HepG2 (cell line): ENCODE measurements around the gene MMP24OS. TPM values are rescaled to one million over a fixed set of nuclear protein-coding genes. Genes with fewer than 3 reads are reported as not detected.

Experiments
- CBFB ChIP-seq: sonication (generic); formaldehyde crosslinking; IDR thresholded peaks from 2 replicates; pipeline ENCODE4 v1.4.0; 2020; ENCODE audit warnings: missing genetic modification reagents
- CENPX ChIP-seq: sonication (generic); formaldehyde crosslinking; IDR thresholded peaks from 2 replicates; pipeline ENCODE4 v1.9.0; 2021; ENCODE audit warnings: mild to moderate bottlenecking, missing genetic modification reagents, moderate library complexity
- ESRRA ChIP-seq: sonication (generic); formaldehyde crosslinking; IDR thresholded peaks from 2 replicates; pipeline ENCODE4 v1.5.1; 2020; ENCODE audit warnings: mild to moderate bottlenecking, low read depth, missing genetic modification reagents
- GATA4 ChIP-seq: sonication (generic); IDR thresholded peaks from 2 replicates; pipeline ENCODE4 v1.6.1; 2016; ENCODE audit warnings: antibody characterized with exemption, low read depth, borderline replicate concordance
- HDAC1 ChIP-seq: sonication (generic); formaldehyde crosslinking; IDR thresholded peaks from 2 replicates; pipeline ENCODE4 v1.5.1; 2020; ENCODE audit warnings: mild to moderate bottlenecking, missing genetic modification reagents
- HDAC2 ChIP-seq: sonication (generic); formaldehyde crosslinking; IDR thresholded peaks from 2 replicates; pipeline ENCODE4 v1.4.0; 2020; ENCODE audit warnings: missing genetic modification reagents
- IKZF4 ChIP-seq: sonication (generic); formaldehyde crosslinking; IDR thresholded peaks from 2 replicates; pipeline ENCODE4 v1.5.1; 2020; ENCODE audit warnings: borderline replicate concordance, mild to moderate bottlenecking, low read depth, missing genetic modification reagents; ENCODE audit errors: not compliant biosample characterization
- MAFK ChIP-seq, 2 experiments: IDR thresholded peaks in 1 of 2; conservative IDR thresholded peaks in 1 of 2; 2 replicates each; pipeline ENCODE4 v1.6.1; 2011; ENCODE audit warnings: improper control_type of control experiment in 2 of 2, low read length in 2 of 2
- NFRKB ChIP-seq: fragments of 450-650 bp; IDR thresholded peaks from 2 replicates; pipeline ENCODE4 v1.6.1; 2017
- RELA ChIP-seq: sonication (generic); formaldehyde crosslinking; IDR thresholded peaks from 2 replicates; pipeline ENCODE4 v1.4.0; 2020; ENCODE audit warnings: missing genetic modification reagents
- REXO4 ChIP-seq: sonication (generic); formaldehyde crosslinking; IDR thresholded peaks from 2 replicates; pipeline ENCODE4 v1.8.0; 2022; ENCODE audit warnings: missing genetic modification reagents, mild to moderate bottlenecking, borderline replicate concordance
- SOX6 ChIP-seq, 2 experiments: fragments of 450-650 bp in 1 of 2; sonication (generic) in 1 of 2; formaldehyde crosslinking in 1 of 2; IDR thresholded peaks; 2 replicates each; pipeline versions ENCODE4 v1.4.0 to v1.6.1; 2017 to 2020; ENCODE audit warnings: antibody characterized with exemption in 1 of 2, mild to moderate bottlenecking in 1 of 2, missing genetic modification reagents in 1 of 2
- TOE1 ChIP-seq: sonication (generic); formaldehyde crosslinking; IDR thresholded peaks from 2 replicates; pipeline ENCODE4 v1.4.0; 2020; ENCODE audit warnings: mild to moderate bottlenecking, missing genetic modification reagents
- ZFP90 ChIP-seq: sonication (generic); formaldehyde crosslinking; IDR thresholded peaks from 2 replicates; pipeline ENCODE4 v1.8.0; 2022; ENCODE audit warnings: missing genetic modification reagents, mild to moderate bottlenecking, inconsistent platforms, borderline replicate concordance
- ZNF235 ChIP-seq: sonication (generic); formaldehyde crosslinking; IDR thresholded peaks from 2 replicates; pipeline ENCODE4 v1.8.1; 2023; ENCODE audit warnings: mild to moderate bottlenecking, missing genetic modification reagents, borderline replicate concordance
- ZNF329 ChIP-seq: sonication (generic); formaldehyde crosslinking; IDR thresholded peaks from 2 replicates; pipeline ENCODE4 v1.9.0; 2021; ENCODE audit warnings: low read depth, mild to moderate bottlenecking, missing genetic modification reagents
- ZNF557 ChIP-seq: sonication (generic); formaldehyde crosslinking; IDR thresholded peaks from 2 replicates; pipeline ENCODE4 v1.4.0; 2020; ENCODE audit warnings: missing genetic modification reagents
- ZNF572 ChIP-seq: sonication (generic); formaldehyde crosslinking; IDR thresholded peaks from 2 replicates; pipeline ENCODE4 v1.5.1; 2020; ENCODE audit warnings: mild to moderate bottlenecking, missing genetic modification reagents
- ZSCAN29 ChIP-seq: sonication (generic); formaldehyde crosslinking; conservative IDR thresholded peaks from 2 replicates; pipeline ENCODE4 v1.4.0; 2020; ENCODE audit warnings: mild to moderate bottlenecking, missing genetic modification reagents
- polyA plus RNA-seq, 8 experiments: library from polyadenylated mRNA; depleted of rRNA in 3 of 8; stranded (reverse) in 7 of 8; unstranded in 1 of 8; fragments of >200 nt; fragmentation: Illumina TruSeq in 4 of 8; extraction: Trizol in 4 of 8; gene quantifications; 2 replicates each; pipeline versions ENCODE4 v1.2.1 to v1.2.3, GENCODE V29; 2011 to 2016; ENCODE audit warnings: low read depth in 4 of 8, missing spikeins in 1 of 8, mixed read lengths in 1 of 8; ENCODE audit not compliant: insufficient read depth in 1 of 8
- total RNA-seq, 5 experiments: library from RNA; depleted of rRNA; stranded (reverse); fragments of >200 nt; fragmentation: Illumina TruSeq; extraction: Trizol; gene quantifications; 2 replicates each; pipeline ENCODE4 v1.2.3, GENCODE V29; 2016; ENCODE audit warnings: low read depth in 1 of 5
- TF ChIP-seq, protein P1 (sequence below): sonication (generic); formaldehyde crosslinking; IDR thresholded peaks from 2 replicates; pipeline ENCODE4 v1.5.0; 2020; ENCODE audit warnings: mild to moderate bottlenecking, low read depth, missing genetic modification reagents, borderline replicate concordance
- TF ChIP-seq, protein P2 (sequence below): sonication (generic); formaldehyde crosslinking; IDR thresholded peaks from 2 replicates; pipeline ENCODE4 v1.4.0; 2020; ENCODE audit warnings: missing genetic modification reagents
- TF ChIP-seq, protein P3 (sequence below): sonication (generic); formaldehyde crosslinking; IDR thresholded peaks from 2 replicates; pipeline ENCODE4 v1.4.0; 2020; ENCODE audit warnings: missing genetic modification reagents
- TF ChIP-seq, protein P4 (sequence below): sonication (generic); formaldehyde crosslinking; IDR thresholded peaks from 2 replicates; pipeline ENCODE4 v1.8.0; 2023; ENCODE audit warnings: mild to moderate bottlenecking, missing genetic modification reagents
- TF ChIP-seq, protein P5 (sequence below): sonication (generic); formaldehyde crosslinking; IDR thresholded peaks from 2 replicates; pipeline ENCODE4 v1.5.0; 2020; ENCODE audit warnings: missing genetic modification reagents

Gene MMP24OS
- total and polyA plus RNA-seq, 2 of the 13 experiments (the other 11 are each of a cell fraction or from before 2014, with no cell fraction given), result 6.0 to 8.5 TPM

DNA sequence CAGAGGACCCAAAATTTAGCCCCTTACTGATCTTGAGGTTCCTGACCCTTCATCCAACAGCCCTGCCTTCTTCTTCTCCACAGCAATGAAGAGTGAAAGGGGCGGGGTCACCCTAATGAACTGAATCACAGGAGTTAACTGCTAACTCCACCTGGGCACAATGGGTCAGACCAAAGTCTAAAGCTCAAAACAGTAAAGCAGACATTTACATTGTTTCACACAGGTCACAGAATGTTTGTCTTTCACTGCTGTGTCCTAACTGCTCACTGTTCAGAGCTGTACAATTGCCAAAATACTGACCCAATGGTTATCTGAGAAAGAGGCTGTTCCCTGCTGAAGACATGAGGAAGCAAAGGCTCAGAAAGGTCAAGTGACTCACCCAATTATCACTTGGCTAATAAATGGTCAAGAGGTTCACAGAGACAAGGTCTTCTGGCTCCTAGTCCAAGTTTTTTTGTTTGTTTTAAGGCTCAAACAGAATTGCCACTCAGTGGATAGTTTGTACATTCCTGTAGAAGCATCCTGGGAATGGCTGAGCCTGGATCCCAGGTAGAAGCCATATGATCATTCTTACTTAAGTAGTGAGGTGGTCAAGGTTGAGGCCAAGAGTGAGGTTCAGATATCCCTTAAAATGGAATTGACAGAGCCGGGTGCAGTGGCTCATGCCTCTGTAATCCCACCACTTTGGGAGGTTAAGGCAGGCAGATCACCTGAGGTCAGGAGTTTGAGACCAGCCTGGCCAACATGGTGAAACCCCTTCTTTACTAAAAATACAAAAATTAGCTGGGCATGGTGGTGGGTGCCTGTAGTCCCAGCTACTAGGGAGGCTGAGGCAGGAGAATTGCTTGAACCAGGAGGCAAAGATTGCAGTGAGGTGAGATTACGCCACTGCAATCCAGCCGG lies 49.4 kb upstream of the MMP24OS start (continued):
- TF ChIP-seq, protein P1, sequence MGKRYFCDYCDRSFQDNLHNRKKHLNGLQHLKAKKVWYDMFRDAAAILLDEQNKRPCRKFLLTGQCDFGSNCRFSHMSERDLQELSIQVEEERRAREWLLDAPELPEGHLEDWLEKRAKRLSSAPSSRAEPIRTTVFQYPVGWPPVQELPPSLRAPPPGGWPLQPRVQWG (CRISPR knock-in tag), result no peak
- TF ChIP-seq TOE1 (CRISPR knock-in tag) (peak; percentile 93), CENPX (CRISPR knock-in tag) (no peak), ZNF235 (CRISPR knock-in tag) (no peak), ZNF329 (CRISPR knock-in tag) (no peak), ZFP90 (CRISPR knock-in tag) (peak; percentile 90; the same call in 1 of the 2 replicates), GATA4 (peak; percentile 89; the same call in 1 of the 2 replicates), CBFB (CRISPR knock-in tag) (peak; percentile 70), ZSCAN29 (CRISPR knock-in tag) (peak; percentile 94), RELA (CRISPR knock-in tag) (no peak; the same call in 1 of the 2 replicates), ZNF572 (CRISPR knock-in tag) (0 out of 2 replicates have a peak, but pooled peaks have one; percentile 18), IKZF4 (CRISPR knock-in tag) (no peak), NFRKB (no peak), HDAC1 (peak; percentile 99), REXO4 (CRISPR knock-in tag) (no peak; the same call in 1 of the 2 replicates), ESRRA (CRISPR knock-in tag) (peak; percentile 99), ZNF557 (CRISPR knock-in tag) (peak; percentile 95; the same call in 1 of the 2 replicates), MAFK (conservative IDR thresholded peaks at IDR 0.05 in 1 of 2, IDR thresholded peaks at IDR 0.05 in 1 of 2; ENCODE audit: low read length in 2 of 2) (peak in 1 of 2 experiments; percentile 52; a peak in 3 of 4 replicates), HDAC2 (CRISPR knock-in tag) (peak; percentile 100), SOX6 (IDR thresholded peaks at IDR 0.05) (peak; percentile 96; the same call in 1 of the 2 replicates), SOX6 (CRISPR knock-in tag; IDR thresholded peaks at IDR 0.05) (peak; percentile 100)
- TF ChIP-seq, protein P2, sequence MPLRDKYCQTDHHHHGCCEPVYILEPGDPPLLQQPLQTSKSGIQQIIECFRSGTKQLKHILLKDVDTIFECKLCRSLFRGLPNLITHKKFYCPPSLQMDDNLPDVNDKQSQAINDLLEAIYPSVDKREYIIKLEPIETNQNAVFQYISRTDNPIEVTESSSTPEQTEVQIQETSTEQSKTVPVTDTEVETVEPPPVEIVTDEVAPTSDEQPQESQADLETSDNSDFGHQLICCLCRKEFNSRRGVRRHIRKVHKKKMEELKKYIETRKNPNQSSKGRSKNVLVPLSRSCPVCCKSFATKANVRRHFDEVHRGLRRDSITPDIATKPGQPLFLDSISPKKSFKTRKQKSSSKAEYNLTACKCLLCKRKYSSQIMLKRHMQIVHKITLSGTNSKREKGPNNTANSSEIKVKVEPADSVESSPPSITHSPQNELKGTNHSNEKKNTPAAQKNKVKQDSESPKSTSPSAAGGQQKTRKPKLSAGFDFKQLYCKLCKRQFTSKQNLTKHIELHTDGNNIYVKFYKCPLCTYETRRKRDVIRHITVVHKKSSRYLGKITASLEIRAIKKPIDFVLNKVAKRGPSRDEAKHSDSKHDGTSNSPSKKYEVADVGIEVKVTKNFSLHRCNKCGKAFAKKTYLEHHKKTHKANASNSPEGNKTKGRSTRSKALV, result no peak; the same call in 1 of the 2 replicates
- TF ChIP-seq, protein P3, sequence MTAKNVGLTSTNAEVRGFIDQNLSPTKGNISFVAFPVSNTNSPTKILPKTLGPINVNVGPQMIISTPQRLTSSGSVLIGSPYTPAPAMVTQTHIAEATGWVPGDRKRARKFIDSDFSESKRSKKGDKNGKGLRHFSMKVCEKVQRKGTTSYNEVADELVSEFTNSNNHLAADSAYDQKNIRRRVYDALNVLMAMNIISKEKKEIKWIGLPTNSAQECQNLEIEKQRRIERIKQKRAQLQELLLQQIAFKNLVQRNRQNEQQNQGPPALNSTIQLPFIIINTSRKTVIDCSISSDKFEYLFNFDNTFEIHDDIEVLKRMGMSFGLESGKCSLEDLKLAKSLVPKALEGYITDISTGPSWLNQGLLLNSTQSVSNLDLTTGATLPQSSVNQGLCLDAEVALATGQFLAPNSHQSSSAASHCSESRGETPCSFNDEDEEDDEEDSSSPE (CRISPR knock-in tag), result peak; percentile 20; the same call in 1 of the 2 replicates
- TF ChIP-seq, protein P4, sequence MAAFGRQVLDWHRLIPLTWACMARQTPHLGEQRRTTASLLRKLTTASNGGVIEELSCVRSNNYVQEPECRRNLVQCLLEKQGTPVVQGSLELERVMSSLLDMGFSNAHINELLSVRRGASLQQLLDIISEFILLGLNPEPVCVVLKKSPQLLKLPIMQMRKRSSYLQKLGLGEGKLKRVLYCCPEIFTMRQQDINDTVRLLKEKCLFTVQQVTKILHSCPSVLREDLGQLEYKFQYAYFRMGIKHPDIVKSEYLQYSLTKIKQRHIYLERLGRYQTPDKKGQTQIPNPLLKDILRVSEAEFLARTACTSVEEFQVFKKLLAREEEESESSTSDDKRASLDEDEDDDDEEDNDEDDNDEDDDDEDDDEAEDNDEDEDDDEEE, result no peak
- TF ChIP-seq, protein P5, sequence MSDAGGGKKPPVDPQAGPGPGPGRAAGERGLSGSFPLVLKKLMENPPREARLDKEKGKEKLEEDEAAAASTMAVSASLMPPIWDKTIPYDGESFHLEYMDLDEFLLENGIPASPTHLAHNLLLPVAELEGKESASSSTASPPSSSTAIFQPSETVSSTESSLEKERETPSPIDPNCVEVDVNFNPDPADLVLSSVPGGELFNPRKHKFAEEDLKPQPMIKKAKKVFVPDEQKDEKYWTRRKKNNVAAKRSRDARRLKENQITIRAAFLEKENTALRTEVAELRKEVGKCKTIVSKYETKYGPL (CRISPR knock-in tag), result no peak
